T-helper 2 cell treated with Interferon-gamma antibody and Interleukin-4, amounts not matched to agents 5 μg/mL and 100 μg/mL, for 36 hours (primary cell): ENCODE data around the gene CLIP2.
A peak's percentile ranks its signal among the peaks of the same experiment; 100 is the strongest.
"Not testable (repeated sequence)": the region's sequence is repeated elsewhere in the genome, so short reads cannot be mapped to it uniquely, and the experiment has no call there.

Source experiments
- DNase-seq: peaks from one replicate; pipeline ENCODE4 v3.0.0; 2021; ENCODE audit warnings: low spot score
- H3K27ac Mint-ChIP-seq: one replicate; pipeline ENCODE4 v1.8.0; 2021; ENCODE audit warnings: mild to moderate bottlenecking, mixed read lengths
- H3K27me3 Mint-ChIP-seq: one replicate; pipeline ENCODE4 v1.8.0; 2021; ENCODE audit warnings: low read depth, mixed read lengths
- H3K36me3 Mint-ChIP-seq: one replicate; pipeline ENCODE4 v1.8.0; 2021; ENCODE audit warnings: low read depth, mixed read lengths
- H3K4me1 Mint-ChIP-seq: one replicate; pipeline ENCODE4 v1.8.0; 2021; ENCODE audit warnings: low read depth, mixed read lengths
- H3K4me3 Mint-ChIP-seq: one replicate; pipeline ENCODE4 v1.8.0; 2022; ENCODE audit warnings: mild to moderate bottlenecking, moderate library complexity, mixed read lengths
- H3K9me3 Mint-ChIP-seq: one replicate; pipeline ENCODE4 v1.8.0; 2021; ENCODE audit warnings: mixed read lengths

CLIP2 gene

DNA sequence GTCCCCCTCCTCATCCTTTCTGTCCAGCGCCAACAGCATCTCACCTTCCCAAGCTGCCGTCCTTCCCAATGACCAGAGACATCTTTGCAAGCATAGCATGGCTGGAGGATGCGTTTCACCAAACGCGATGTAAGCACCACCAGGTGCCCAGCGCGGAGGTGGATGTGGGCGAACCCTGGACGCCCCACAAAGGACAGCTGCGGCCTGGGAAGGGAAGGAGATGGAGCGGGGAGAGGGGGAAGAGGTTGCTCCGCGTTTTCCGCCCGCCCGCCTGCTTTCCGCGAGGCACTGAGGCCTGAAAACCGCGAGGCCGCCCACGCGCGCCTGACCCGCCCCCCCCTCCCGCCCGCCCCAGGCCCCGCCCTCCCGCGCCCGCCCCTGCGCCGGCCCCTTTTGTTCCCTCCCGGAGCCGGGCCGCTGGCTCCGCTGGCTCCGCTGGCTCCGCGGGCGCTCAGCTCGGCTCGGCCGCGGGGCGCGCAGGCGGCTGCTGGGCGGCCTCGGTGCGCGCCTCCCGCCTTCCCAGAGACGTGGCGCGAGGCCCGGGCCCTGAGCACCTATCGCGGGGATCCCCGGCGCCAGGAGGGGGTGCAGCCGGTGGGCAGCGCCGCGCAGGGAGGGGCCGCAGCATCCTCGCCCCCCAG is at the start of gene CLIP2:
CLIP2 (plus strand) TSS at position 390 of the 641 bp plus-strand sequence. CDS start 28,140 bp downstream, outside the sequence.
- no peaks in the 10 kb centered on the region for H3K9me3 Mint-ChIP-seq
- H3K27ac Mint-ChIP-seq = no peak within 1 kb of the TSS
- peak; percentile 68 for DNase-seq
- H3K27me3 Mint-ChIP-seq = peaks cover 43% of the 10 kb centered on the region
- peaks cover 11% of the 10 kb centered on the region for H3K4me1 Mint-ChIP-seq
- H3K36me3 Mint-ChIP-seq = no peaks in the 10 kb centered on the region
- peak within 1 kb of the TSS; percentile 81 for H3K4me3 Mint-ChIP-seq

DNA sequence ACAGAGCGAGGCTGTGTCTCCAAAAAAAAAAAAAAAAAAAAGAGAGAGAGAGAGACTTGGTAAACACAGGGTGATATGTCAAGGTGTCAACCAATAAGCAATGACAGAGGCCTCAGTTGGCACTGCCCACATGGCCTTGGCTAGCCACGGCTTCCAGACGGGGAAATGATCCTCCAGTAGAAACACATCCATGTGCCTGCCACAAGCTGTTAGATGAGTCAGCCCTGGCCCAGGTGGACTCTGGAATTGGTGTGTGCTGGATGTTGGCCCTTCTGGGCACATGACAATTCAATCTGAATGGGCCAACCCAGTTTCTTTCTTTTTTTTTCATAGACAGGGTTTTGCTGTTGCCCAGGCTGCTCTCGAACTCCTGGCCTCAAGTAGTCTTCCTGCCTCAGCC is 48.7 kb upstream of the CLIP2 start:
- no peaks in the 10 kb centered on the region for H3K27me3 Mint-ChIP-seq
- H3K36me3 Mint-ChIP-seq = peaks cover 48% of the 10 kb centered on the region
- H3K27ac Mint-ChIP-seq = no peak overlapping the region
- no peaks in the 10 kb centered on the region for H3K9me3 Mint-ChIP-seq
- no peak for DNase-seq
- no peak overlapping the region for H3K4me3 Mint-ChIP-seq
- H3K4me1 Mint-ChIP-seq = peaks cover 24% of the 10 kb centered on the region

DNA sequence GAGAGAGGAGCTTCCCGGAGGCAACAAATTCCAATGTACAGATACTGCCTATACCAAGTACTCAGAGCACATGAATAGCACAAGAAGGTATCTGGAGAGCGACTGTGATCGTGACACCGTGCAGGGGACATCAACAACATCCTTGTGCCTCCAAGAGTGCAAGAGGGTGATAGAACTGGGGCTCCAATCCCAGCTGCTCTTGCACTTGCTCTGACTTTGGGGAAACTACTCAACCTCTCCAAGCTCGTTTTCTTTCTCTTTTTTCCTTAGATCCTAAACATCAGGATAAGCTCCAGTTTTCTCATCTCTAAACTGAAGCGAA is 47.1 kb upstream of the CLIP2 start:
- Mint-ChIP-seq H3K4me3 (no peak overlapping the region), H3K27me3 (no peaks in the 10 kb centered on the region), H3K4me1 (peaks cover 14% of the 10 kb centered on the region), H3K36me3 (peaks cover 42% of the 10 kb centered on the region), H3K9me3 (no peaks in the 10 kb centered on the region), H3K27ac (peak overlapping the region; percentile 9)
- DNase-seq = no peak

DNA sequence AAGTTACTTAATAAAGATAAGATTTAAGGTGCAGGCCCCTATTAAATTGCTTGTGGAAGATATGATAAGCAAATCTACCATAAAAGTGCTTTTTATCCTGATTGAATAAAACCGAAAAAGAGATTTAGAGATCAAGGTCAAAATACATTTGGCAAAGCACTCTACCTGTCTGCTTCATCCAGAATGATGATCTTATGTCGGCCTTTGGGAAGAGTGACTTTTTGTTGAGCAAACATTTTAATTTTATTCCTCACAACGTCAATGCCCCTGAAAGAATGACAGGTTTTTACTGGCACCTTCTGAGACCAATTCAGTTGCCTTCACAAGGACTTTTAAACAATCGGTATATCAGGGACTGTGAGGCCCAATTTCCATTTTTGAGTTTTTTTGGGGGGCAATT is 42.7 kb upstream of the CLIP2 start:
- Mint-ChIP-seq H3K4me3 (no peak overlapping the region), H3K9me3 (no peaks in the 10 kb centered on the region), H3K27me3 (no peaks in the 10 kb centered on the region), H3K4me1 (peaks cover 16% of the 10 kb centered on the region), H3K36me3 (peaks cover 54% of the 10 kb centered on the region), H3K27ac (no peak overlapping the region)
- DNase-seq = no peak

DNA sequence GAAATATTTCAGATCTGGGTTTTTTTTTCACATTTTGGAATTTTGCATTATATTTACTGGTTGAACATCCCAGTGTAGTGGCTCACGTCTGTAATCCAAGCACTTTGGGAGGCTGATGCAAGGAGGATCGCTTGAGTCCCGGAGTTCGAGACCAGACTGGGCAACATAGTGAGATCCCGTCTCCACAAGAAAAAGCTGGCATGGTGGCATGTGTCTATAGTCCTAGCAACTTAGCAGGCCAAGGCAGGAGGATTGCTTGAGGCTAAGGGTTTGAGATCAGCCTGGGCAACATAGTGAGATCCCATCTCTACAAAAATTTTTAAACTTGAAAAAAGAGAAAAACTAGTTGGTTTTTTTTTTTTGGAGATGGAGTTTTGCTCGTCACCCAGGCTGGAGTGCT is 41.1 kb upstream of the CLIP2 start:
- no peak overlapping the region for H3K4me3 Mint-ChIP-seq
- H3K27ac Mint-ChIP-seq = no peak overlapping the region
- DNase-seq = no peak
- H3K9me3 Mint-ChIP-seq = no peaks in the 10 kb centered on the region
- peaks cover 16% of the 10 kb centered on the region for H3K4me1 Mint-ChIP-seq
- peaks cover 50% of the 10 kb centered on the region for H3K36me3 Mint-ChIP-seq
- no peaks in the 10 kb centered on the region for H3K27me3 Mint-ChIP-seq

DNA sequence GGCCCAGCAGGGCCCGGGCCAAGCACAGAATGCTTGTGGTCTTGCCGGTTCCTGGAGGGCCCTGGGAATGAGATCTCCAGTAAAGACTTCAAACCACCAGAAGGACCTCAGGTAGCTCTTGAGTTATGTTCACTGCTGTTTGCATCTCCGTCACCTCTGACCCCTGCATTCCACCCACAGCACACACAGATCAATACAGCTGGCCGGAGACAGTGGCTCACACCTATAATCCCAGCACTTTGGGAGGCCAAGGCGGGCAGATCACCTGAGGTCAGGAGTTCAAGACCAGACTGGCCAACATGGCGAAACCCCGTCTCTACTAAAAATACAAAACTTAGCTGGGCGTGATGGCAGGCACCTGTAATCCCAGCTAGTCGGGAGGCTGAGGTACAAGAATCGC is 40.1 kb upstream of the CLIP2 start:
- H3K27me3 Mint-ChIP-seq, H3K9me3 Mint-ChIP-seq, H3K4me3 Mint-ChIP-seq, DNase-seq: not testable (repeated sequence)
- peaks cover 16% of the 10 kb centered on the region for H3K4me1 Mint-ChIP-seq
- peaks cover 44% of the 10 kb centered on the region for H3K36me3 Mint-ChIP-seq
- peak overlapping the region; percentile 45 for H3K27ac Mint-ChIP-seq

DNA sequence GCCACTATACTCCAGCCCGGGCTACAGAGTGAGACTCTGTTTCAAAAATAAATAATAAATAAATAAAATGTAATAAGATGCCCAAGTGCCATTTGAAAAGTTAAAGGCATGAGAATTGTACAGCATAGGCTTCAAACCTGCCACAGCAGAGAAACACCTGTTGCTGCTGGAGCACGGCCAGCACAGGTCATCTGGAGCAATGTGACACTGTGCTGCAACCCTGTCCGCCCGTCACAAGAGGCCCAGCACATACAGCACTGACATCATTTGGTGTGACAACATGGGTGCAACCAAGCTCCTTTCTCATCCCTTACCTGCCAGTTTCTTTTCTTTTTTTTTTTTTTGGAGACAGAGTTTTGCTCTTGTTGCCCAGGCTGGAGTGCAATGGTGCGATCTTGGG is 36.3 kb upstream of the CLIP2 start:
- Mint-ChIP-seq H3K27me3 (no peaks in the 10 kb centered on the region), H3K4me1 (peaks cover 30% of the 10 kb centered on the region), H3K36me3 (peaks cover 36% of the 10 kb centered on the region), H3K27ac (peak overlapping the region; percentile 93), H3K4me3 (peak overlapping the region; percentile 96), H3K9me3 (no peaks in the 10 kb centered on the region)
- no peak for DNase-seq

DNA sequence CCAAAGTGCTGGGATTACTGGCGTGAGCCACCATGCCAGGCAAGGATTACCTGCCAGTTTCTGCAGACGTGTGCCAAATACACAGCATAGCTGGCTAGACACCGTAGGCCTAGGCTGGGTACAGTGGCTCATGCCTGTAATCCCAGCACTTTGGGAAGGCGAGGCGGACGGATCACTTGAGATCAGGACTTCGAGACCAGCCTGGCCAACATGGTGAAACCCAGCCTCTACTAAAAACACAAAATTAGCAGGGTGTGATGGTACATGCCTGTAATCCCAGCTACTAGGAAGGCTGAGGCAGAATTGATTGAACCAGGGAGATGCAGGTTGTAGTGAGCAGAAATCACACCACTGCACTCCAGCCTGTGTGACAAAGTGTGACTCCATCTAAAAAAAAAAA is 35.9 kb upstream of the CLIP2 start:
- no peak for DNase-seq
- H3K4me1 Mint-ChIP-seq = peaks cover 30% of the 10 kb centered on the region
- peaks cover 33% of the 10 kb centered on the region for H3K36me3 Mint-ChIP-seq
- peak overlapping the region; percentile 96 for H3K4me3 Mint-ChIP-seq
- peak overlapping the region; percentile 93 for H3K27ac Mint-ChIP-seq
- H3K27me3 Mint-ChIP-seq = no peaks in the 10 kb centered on the region
- H3K9me3 Mint-ChIP-seq = no peaks in the 10 kb centered on the region

DNA sequence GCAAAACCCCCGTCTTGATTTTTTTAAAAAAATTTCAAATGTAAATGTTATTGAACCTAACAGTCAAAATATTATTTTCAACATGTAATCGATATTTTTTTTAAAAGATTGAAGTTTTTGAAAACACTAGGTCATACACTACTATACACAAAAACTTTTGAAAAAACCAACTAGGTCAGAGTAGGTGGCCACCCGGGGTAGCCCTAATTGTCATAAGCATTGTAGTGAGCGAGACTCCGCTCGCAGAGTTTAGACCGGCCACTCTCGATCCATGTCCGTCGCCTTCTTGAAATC is 35.4 kb upstream of the CLIP2 start:
- Mint-ChIP-seq H3K36me3 (peaks cover 29% of the 10 kb centered on the region), H3K27me3 (no peaks in the 10 kb centered on the region), H3K27ac (peak overlapping the region; percentile 93), H3K4me3 (peak overlapping the region; percentile 96), H3K9me3 (no peaks in the 10 kb centered on the region), H3K4me1 (peaks cover 30% of the 10 kb centered on the region)
- DNase-seq = no peak

DNA sequence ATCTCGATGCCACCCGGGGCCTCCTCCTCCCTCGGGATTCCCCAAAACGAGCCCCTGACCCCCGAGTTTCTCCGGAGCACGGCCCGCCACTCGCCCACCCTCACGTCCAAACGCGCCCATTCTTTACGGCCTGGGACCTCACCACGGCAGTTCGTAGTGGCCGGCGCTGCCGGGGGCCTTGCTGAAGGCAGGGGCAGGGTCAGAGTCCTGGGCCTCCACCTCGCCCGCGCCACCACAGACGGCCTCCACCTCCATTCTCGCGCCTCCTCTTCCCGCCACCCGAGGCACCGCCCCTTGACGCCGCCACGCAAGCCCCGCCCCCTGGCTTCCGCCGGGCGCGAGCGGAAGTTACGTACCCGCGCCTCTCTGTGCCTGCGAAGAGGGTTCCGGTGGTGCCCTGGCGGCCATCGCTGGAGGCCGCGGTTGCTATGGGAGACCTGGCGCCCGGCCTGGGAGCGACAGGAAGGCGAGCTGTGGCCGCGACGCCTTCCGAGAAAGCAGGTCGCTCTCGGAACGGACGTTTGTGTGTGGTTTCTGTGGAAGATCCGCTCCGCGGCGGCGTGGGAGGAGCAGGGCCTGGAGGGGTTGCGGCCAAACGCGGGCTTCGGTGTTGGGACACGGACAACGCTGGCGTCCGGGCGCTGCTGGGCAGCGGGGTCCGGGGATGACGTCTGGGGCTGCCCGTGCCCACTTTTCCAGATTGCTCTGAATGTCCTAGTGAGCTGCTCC is 34.9 kb upstream of the CLIP2 start, which contains the start of gene RFC2:
RFC2 (minus strand) TSS at position 271 of the 729 bp plus-strand sequence; CDS start at position 255, 16 bp downstream.
- peak within 1 kb of the TSS; percentile 93 for H3K27ac Mint-ChIP-seq
- H3K4me1 Mint-ChIP-seq = peaks cover 30% of the 10 kb centered on the region
- peak within 1 kb of the TSS; percentile 96 for H3K4me3 Mint-ChIP-seq
- H3K36me3 Mint-ChIP-seq = peaks cover 26% of the 10 kb centered on the region
- DNase-seq = peak; percentile 98
- no peaks in the 10 kb centered on the region for H3K9me3 Mint-ChIP-seq
- no peaks in the 10 kb centered on the region for H3K27me3 Mint-ChIP-seq

DNA sequence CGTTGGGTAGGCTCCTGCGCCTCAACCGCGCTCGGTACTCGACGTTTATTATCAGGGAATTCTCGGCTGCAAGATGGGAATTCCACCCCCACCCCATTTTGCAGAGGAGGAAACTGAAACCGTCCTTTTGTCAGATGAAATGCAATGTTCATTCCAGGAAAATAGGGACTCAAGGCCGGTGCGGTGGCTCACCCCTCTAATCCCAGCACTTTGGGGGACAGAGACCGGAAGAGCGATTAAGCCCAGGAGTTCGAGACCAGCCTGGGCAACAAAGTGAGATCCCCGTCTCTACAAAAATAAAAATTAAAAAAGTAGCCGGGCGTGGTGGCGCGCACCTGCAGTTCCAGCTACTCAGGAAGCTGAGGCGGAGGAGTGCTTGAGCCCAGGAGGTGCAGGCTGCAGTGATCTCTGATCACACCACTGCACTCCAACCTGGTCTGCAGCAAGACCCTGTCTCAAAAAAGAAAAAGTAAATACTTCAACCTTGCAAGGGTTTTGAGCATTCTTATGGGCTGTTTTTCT is 34.3 kb upstream of the CLIP2 start:
- Mint-ChIP-seq H3K4me3 (peak overlapping the region; percentile 96), H3K27ac (peak overlapping the region; percentile 93), H3K4me1 (peaks cover 25% of the 10 kb centered on the region), H3K36me3 (peaks cover 21% of the 10 kb centered on the region), H3K27me3 (peaks cover 2% of the 10 kb centered on the region), H3K9me3 (no peaks in the 10 kb centered on the region)
- no peak for DNase-seq

DNA sequence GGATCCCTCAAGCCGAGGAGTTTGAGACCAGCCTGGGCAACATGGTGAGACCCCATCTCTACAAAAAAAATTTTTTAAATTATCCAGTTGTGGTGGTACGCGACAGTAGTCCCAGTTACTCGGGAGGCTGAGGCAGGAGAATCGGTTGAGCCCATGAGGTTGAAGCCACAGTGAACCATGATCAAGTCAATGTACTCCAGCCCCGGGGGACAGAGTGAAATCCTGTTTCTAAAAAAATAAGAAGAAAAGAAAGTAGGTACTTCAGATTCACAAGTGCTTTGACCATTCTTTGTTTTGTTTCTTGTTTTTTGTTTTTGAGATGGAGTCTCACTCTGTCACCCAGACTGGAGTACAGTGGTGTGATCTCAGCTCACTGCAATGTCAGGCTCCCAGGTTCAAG is 33.7 kb upstream of the CLIP2 start:
- H3K36me3 Mint-ChIP-seq = peaks cover 18% of the 10 kb centered on the region
- not testable (repeated sequence) for H3K27me3 Mint-ChIP-seq, H3K27ac Mint-ChIP-seq, H3K9me3 Mint-ChIP-seq, DNase-seq
- peaks cover 23% of the 10 kb centered on the region for H3K4me1 Mint-ChIP-seq
- peak overlapping the region; percentile 46 for H3K4me3 Mint-ChIP-seq

DNA sequence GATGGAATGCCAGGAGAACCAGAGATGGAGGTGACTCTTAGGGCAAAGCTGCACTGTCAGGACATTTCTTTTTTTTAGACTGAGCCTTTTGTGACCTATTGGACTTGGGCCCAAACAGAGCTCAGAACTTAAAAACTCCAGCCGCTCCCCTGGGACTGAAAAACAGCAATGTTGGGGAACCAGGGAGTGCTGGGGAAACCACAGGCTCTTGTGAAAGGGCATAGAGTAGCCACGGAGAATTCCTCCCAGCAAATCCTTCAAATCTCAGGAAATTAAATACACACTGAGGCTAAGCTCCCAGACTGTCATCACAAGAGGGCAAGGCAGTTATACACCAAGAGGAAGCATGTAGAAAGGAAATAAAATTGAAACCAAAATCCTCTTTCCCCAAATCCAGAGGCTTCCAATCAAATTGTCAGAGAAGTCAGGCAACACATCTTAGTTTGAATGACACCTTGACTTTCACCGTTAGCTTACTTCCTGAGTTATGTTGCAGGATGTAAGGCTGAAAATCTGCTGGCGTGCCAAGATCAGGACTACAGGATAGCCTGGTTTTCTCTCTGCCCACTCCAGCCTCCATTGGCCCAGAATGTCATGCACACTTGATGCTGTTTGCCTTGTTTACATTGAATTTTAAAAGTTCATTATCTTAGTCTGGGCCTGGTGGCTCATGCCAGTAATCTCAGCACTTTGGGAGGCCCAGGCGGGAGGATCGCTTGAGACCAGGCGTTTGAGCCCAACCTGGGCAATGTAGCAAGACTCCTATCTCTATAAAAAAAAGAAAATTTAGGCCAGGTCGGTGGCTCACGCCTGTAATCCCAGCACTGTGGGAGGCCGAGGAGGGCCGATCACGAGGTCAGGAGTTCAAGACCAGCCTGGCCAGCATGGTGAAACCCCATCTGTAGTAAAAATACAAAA is 32.5 kb upstream of the CLIP2 start:
- Mint-ChIP-seq H3K27ac (peak overlapping the region; percentile 62), H3K4me3 (peak overlapping the region; percentile 68), H3K36me3 (peaks cover 10% of the 10 kb centered on the region), H3K4me1 (peaks cover 21% of the 10 kb centered on the region), H3K9me3 (no peaks in the 10 kb centered on the region), H3K27me3 (peaks cover 2% of the 10 kb centered on the region)
- DNase-seq = no peak

DNA sequence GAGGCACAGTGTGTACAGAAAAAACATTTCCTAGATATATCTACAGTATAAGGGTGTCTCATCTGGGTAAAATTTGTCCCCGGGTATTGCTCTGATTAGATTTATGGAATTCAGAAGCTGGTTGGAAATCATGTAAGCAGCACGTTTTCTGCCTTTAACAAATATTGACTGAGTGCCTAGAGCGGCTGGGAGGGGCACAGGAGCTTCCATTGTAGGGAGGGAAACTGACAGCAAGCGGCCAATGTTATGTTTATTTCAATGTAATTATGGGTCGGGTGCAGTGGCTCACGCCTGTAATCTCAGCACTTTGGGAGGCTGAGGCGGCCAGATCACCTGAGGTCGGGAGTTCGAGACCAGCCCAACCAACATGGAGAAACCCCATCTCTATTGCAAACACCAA is 30.6 kb upstream of the CLIP2 start:
- H3K9me3 Mint-ChIP-seq = no peaks in the 10 kb centered on the region
- H3K27me3 Mint-ChIP-seq = peaks cover 4% of the 10 kb centered on the region
- no peak overlapping the region for H3K4me3 Mint-ChIP-seq
- H3K27ac Mint-ChIP-seq = no peak overlapping the region
- DNase-seq = no peak
- peaks cover 4% of the 10 kb centered on the region for H3K36me3 Mint-ChIP-seq
- peaks cover 16% of the 10 kb centered on the region for H3K4me1 Mint-ChIP-seq
